IMR-90 (cell line): ENCODE data around the gene MCUR1. TPM values are rescaled to one million over a fixed set of nuclear protein-coding genes. Genes with fewer than 3 reads are reported as not detected.

Experiments used
- ATAC-seq: fragments of 200-7000 bp; cut with Tn5 transposase; 2 replicates; pipeline ENCODE4 v1.9.1; 2020; ENCODE audit warnings: low read depth, mild to moderate bottlenecking, moderate library complexity
- BruUV-seq: library from RNA; stranded (reverse); fragments of 400-500 nt; replicated peaks from 2 replicates; lab custom pipeline; 2021; lab: Mats Ljungman, UMichigan
- CTCF ChIA-PET: fragments of 300-600 bp; formaldehyde crosslinking; extraction: SDS; loops from one replicate; lab custom pipeline; 2021; ENCODE audit warnings: antibody characterized with exemption; lab: Yijun Ruan, JAX
- POLR2A ChIA-PET: fragments of 300-600 bp; sonication (Branson Sonifier 250); formaldehyde crosslinking; loops from one replicate; lab custom pipeline; 2022; ENCODE audit warnings: antibody characterized with exemption; ENCODE audit not compliant: unreplicated experiment; lab: Charles Lee
- DNase-seq: peaks from one replicate; pipeline ENCODE4 v3.0.0; 2013
- H2AFZ ChIP-seq: replicated peaks from 2 replicates; pipeline ENCODE3; 2013; ENCODE audit warnings: low read length, mild to moderate bottlenecking; ENCODE audit not compliant: poor library complexity
- H2AK5ac ChIP-seq: 2 replicates; pipeline ENCODE4 v1.6.1; 2013; ENCODE audit warnings: low read depth, low read length, inconsistent platforms
- H2AK9ac ChIP-seq: replicated peaks from 2 replicates; pipeline ENCODE3; 2013; ENCODE audit warnings: mild to moderate bottlenecking, low read depth, low read length, moderate library complexity; ENCODE audit not compliant: poor library complexity
- H2BK120ac ChIP-seq: 2 replicates; pipeline ENCODE4 v1.6.1; 2013; ENCODE audit warnings: low read depth, low read length, inconsistent platforms
- H2BK15ac ChIP-seq: 3 replicates; pipeline ENCODE4 v1.6.1; 2013; ENCODE audit warnings: low read depth, low read length, inconsistent platforms
- H2BK20ac ChIP-seq: 2 replicates; pipeline ENCODE4 v1.6.1; 2013; ENCODE audit warnings: low read depth, mild to moderate bottlenecking, inconsistent platforms, low read length, moderate library complexity
- H2BK5ac ChIP-seq: 2 replicates; pipeline ENCODE4 v1.6.1; 2013; ENCODE audit warnings: mild to moderate bottlenecking, low read depth, low read length, inconsistent platforms; ENCODE audit not compliant: poor library complexity, severe bottlenecking
- H3K14ac ChIP-seq: replicated peaks from 2 replicates; pipeline ENCODE4 v1.6.1; 2013; ENCODE audit warnings: low read depth, low read length, inconsistent platforms
- H3K18ac ChIP-seq: 2 replicates; pipeline ENCODE4 v1.6.1; 2013; ENCODE audit warnings: low read depth, low read length, control low read depth
- H3K23ac ChIP-seq: 2 replicates; pipeline ENCODE4 v1.6.1; 2013; ENCODE audit warnings: low read depth, low read length, inconsistent platforms
- H3K27ac ChIP-seq: 2 replicates; pipeline ENCODE4 v1.5.1; 2013; ENCODE audit warnings: mild to moderate bottlenecking, control low read depth, low read length; ENCODE audit not compliant: insufficient read depth
- H3K27me3 ChIP-seq: 2 replicates; pipeline ENCODE4 v1.6.1; 2013; ENCODE audit warnings: low read length; ENCODE audit not compliant: control insufficient read depth, insufficient read depth
- H3K36me3 ChIP-seq: 2 replicates; pipeline ENCODE4 v1.6.1; 2013; ENCODE audit warnings: low read length, mixed read lengths; ENCODE audit not compliant: control insufficient read depth, insufficient read depth
- H3K4ac ChIP-seq: 2 replicates; pipeline ENCODE4 v1.6.1; 2013; ENCODE audit warnings: low read depth, low read length, inconsistent platforms
- H3K4me1 ChIP-seq: 2 replicates; pipeline ENCODE4 v1.6.1; 2013; ENCODE audit warnings: low read length, mixed read lengths; ENCODE audit not compliant: control insufficient read depth, insufficient read depth
- H3K4me2 ChIP-seq: 2 replicates; pipeline ENCODE4 v1.6.1; 2013; ENCODE audit warnings: low read depth, mild to moderate bottlenecking, control low read depth, low read length, moderate library complexity
- H3K4me3 ChIP-seq: 2 replicates; pipeline ENCODE4 v1.5.1; 2013; ENCODE audit warnings: low read depth, mild to moderate bottlenecking, control low read depth, low read length, moderate library complexity; ENCODE audit not compliant: insufficient read depth
- H3K56ac ChIP-seq: 2 replicates; pipeline ENCODE4 v1.6.1; 2013; ENCODE audit warnings: low read length, inconsistent platforms; ENCODE audit not compliant: insufficient read depth; ENCODE audit errors: extremely low read depth
- H3K79me1 ChIP-seq, 2 experiments: 2 replicates each; pipeline ENCODE4 v1.6.1; 2013; ENCODE audit warnings: low read length in 2 of 2, inconsistent platforms in 1 of 2, low read depth in 1 of 2
- H3K9ac ChIP-seq: 2 replicates; pipeline ENCODE4 v1.6.1; 2013; ENCODE audit warnings: low read depth, low read length, control low read depth
- H3K9me1 ChIP-seq: 2 replicates; pipeline ENCODE4 v1.6.1; 2013; ENCODE audit warnings: low read length, inconsistent platforms; ENCODE audit not compliant: insufficient read depth
- H3K9me3 ChIP-seq: 2 replicates; pipeline ENCODE4 v1.6.1; 2013; ENCODE audit warnings: low read length; ENCODE audit not compliant: control insufficient read depth, insufficient read depth
- H4K20me1 ChIP-seq: 2 replicates; pipeline ENCODE4 v1.6.1; 2013; ENCODE audit warnings: low read length, inconsistent platforms; ENCODE audit not compliant: insufficient read depth
- H4K5ac ChIP-seq: 2 replicates; pipeline ENCODE4 v1.6.1; 2013; ENCODE audit warnings: mild to moderate bottlenecking, low read depth, low read length, control low read depth
- H4K8ac ChIP-seq, 2 experiments: 2 replicates each; pipeline ENCODE4 v1.6.1; 2013; ENCODE audit warnings: low read depth in 2 of 2, low read length in 2 of 2, control low read depth in 1 of 2, inconsistent platforms in 1 of 2
- H4K91ac ChIP-seq: 2 replicates; pipeline ENCODE4 v1.6.1; 2013; ENCODE audit warnings: low read depth, low read length, inconsistent platforms; ENCODE audit not compliant: insufficient read depth
- BHLHE40 ChIP-seq: fragments of 150-350 bp; IDR thresholded peaks from 2 replicates; pipeline ENCODE4 v1.6.1; 2016; ENCODE audit warnings: mild to moderate bottlenecking, low read depth, low read length
- CEBPB ChIP-seq: IDR thresholded peaks from 2 replicates; pipeline ENCODE4 v1.6.1; 2012; ENCODE audit warnings: low read depth, low read length, improper control_type of control experiment
- CHD1 ChIP-seq: IDR thresholded peaks from 2 replicates; pipeline ENCODE4 v1.6.1; 2012; ENCODE audit warnings: low read depth, low read length, improper control_type of control experiment
- FOS ChIP-seq: fragments of 150-350 bp; IDR thresholded peaks from 2 replicates; pipeline ENCODE4 v1.6.1; 2016; ENCODE audit warnings: low read depth, low read length
- MAFK ChIP-seq: IDR thresholded peaks from 2 replicates; pipeline ENCODE4 v1.6.1; 2012; ENCODE audit warnings: low read depth, low read length, improper control_type of control experiment
- MAZ ChIP-seq: IDR thresholded peaks from 2 replicates; pipeline ENCODE4 v1.6.1; 2012; ENCODE audit warnings: low read depth, mild to moderate bottlenecking, low read length, improper control_type of control experiment, moderate library complexity, borderline replicate concordance
- MXI1 ChIP-seq: IDR thresholded peaks from 2 replicates; pipeline ENCODE4 v1.6.1; 2012; ENCODE audit warnings: low read depth, mild to moderate bottlenecking, low read length, moderate library complexity, borderline replicate concordance
- NFE2L2 ChIP-seq: fragments of 150-350 bp; IDR thresholded peaks from 2 replicates; pipeline ENCODE4 v1.6.1; 2016; ENCODE audit warnings: low read depth, mild to moderate bottlenecking, low read length
- POLR2A ChIP-seq: IDR thresholded peaks from 2 replicates; pipeline ENCODE4 v1.6.1; 2012; ENCODE audit warnings: mild to moderate bottlenecking, low read depth, low read length
- RAD21 ChIP-seq: IDR thresholded peaks from 2 replicates; pipeline ENCODE4 v1.6.1; 2012; ENCODE audit warnings: low read length, improper control_type of control experiment
- RCOR1 ChIP-seq: IDR thresholded peaks from 2 replicates; pipeline ENCODE4 v1.6.1; 2012; ENCODE audit warnings: mild to moderate bottlenecking, low read length, improper control_type of control experiment; ENCODE audit not compliant: insufficient replicate concordance
- RFX5 ChIP-seq: IDR thresholded peaks from 2 replicates; pipeline ENCODE4 v1.8.0; 2012; ENCODE audit warnings: low read depth, mild to moderate bottlenecking, low read length, moderate library complexity
- SMC3 ChIP-seq: fragments of 150-350 bp; IDR thresholded peaks from 2 replicates; pipeline ENCODE4 v1.6.1; 2016; ENCODE audit warnings: low read depth, mild to moderate bottlenecking, antibody characterized with exemption, low read length, moderate library complexity
- WGBS, 2 experiments: methylation state at CpG; one replicate each; pipeline versions ENCODE4 v1.1.5 to v1.1.7; 2013; ENCODE audit warnings: missing lambda C conversion rate in 2 of 2; ENCODE audit not compliant: insufficient read length in 1 of 2; ENCODE audit errors: extremely low coverage in 2 of 2; 5-methylcytosine and 5-hydroxymethylcytosine counted together
- dilution Hi-C: fragments of 300-500 bp; cut with HindIII; formaldehyde crosslinking; loops from one replicate; pipeline ENCODE4 v1.14.3; 2018; ENCODE audit warnings: low sequenced_read_pairs; ENCODE audit not compliant: unreplicated experiment
- in situ Hi-C: fragments of 300-500 bp; cut with MboI; formaldehyde crosslinking; loops from 3 replicates; pipeline ENCODE4 v1.14.3; 2019; ENCODE audit warnings: low sequenced_read_pairs, inconsistent platforms, mixed read lengths
- intact Hi-C: fragments of 100-400 bp; cut with micrococcal nuclease; formaldehyde crosslinking; loops from 2 replicates; pipeline ENCODE4 v1.10.0; 2022
- polyA plus RNA-seq, 3 experiments: library from polyadenylated mRNA; depleted of rRNA; stranded (reverse); fragments of >200 nt; gene quantifications; 2 replicates each; pipeline ENCODE4 v1.2.3, GENCODE V29; 2012; ENCODE audit warnings: low replicate concordance in 1 of 3
- total RNA-seq: library from RNA; depleted of rRNA; stranded (reverse); fragments of >200 nt; gene quantifications from 2 replicates; pipeline ENCODE4 v1.2.3, GENCODE V29; 2012
- TF ChIP-seq, protein P1 (sequence below): fragments of 150-350 bp; IDR thresholded peaks from 2 replicates; pipeline ENCODE4 v1.6.1; 2017; ENCODE audit warnings: mild to moderate bottlenecking, antibody characterized with exemption, low read length, low read depth

MCUR1 gene
- total and polyA plus RNA-seq, 2 of the 4 experiments (the other 2 are of a cell fraction), result 4.1 to 6.5 TPM

DNA sequence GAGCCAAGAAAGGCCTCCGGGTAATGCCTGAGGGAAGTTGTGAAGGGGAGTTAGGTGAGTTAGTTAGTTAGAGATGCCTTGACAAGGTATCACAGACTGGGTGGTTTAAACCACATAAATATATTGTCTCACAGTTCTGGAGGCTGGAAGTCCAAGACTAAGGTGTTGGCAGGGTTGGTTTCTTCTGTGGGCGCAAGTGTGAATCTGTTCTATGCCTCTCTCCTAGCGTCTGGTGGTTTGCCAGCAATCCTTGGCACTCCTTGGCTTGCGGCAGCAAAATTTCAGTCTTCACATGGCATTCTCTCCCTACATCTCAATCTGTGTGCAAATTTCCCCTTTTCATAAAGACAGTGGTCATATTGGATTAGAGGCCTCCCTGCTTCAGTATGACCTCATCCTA lies 73.0 kb downstream of the MCUR1 start:
- H2BK5ac ChIP-seq, result no peak overlapping the region
- no peaks in the 10 kb centered on the region for H3K9me3 ChIP-seq
- H2AK5ac ChIP-seq, result no peak overlapping the region
- in situ Hi-C loops, result no loop called here
- H3K18ac ChIP-seq, result no peak overlapping the region
- TF ChIP-seq FOS, result no peak
- TF ChIP-seq CEBPB, result no peak
- no peak for TF ChIP-seq MAFK
- no peak for TF ChIP-seq CHD1
- no peak for TF ChIP-seq MAZ
- no peak for TF ChIP-seq POLR2A
- TF ChIP-seq NFE2L2, result no peak
- no peak for TF ChIP-seq RAD21
- no peak for TF ChIP-seq RFX5
- TF ChIP-seq, protein P1, sequence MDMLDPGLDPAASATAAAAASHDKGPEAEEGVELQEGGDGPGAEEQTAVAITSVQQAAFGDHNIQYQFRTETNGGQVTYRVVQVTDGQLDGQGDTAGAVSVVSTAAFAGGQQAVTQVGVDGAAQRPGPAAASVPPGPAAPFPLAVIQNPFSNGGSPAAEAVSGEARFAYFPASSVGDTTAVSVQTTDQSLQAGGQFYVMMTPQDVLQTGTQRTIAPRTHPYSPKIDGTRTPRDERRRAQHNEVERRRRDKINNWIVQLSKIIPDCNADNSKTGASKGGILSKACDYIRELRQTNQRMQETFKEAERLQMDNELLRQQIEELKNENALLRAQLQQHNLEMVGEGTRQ, result no peak
- TF ChIP-seq BHLHE40, result no peak
- TF ChIP-seq RCOR1, result no peak
- TF ChIP-seq MXI1, result no peak
- no peak for TF ChIP-seq SMC3
- no peak overlapping the region for H3K4ac ChIP-seq
- no peak overlapping the region for H3K4me2 ChIP-seq
- H2BK120ac ChIP-seq, result no peak overlapping the region
- dilution Hi-C loops, result no loop called here
- CTCF ChIA-PET, result no interaction called here
- no peak overlapping the region for H4K91ac ChIP-seq
- H3K23ac ChIP-seq, result no peak overlapping the region
- H3K79me1 ChIP-seq, result no peaks in the 10 kb centered on the region
- no peaks in the 10 kb centered on the region for H4K20me1 ChIP-seq
- H2BK20ac ChIP-seq, result no peak overlapping the region
- intact Hi-C loops, result no loop called here
- no peaks in the 10 kb centered on the region for H3K9me1 ChIP-seq
- ATAC-seq, result no peak
- H3K36me3 ChIP-seq, result no peaks in the 10 kb centered on the region
- no peak overlapping the region for H3K14ac ChIP-seq
- no peaks in the 10 kb centered on the region for H3K4me1 ChIP-seq
- no peak overlapping the region for H4K8ac ChIP-seq
- no peak for DNase-seq
- 73% methylated on average over 4 of the region's 4 CpGs; no CpG with 5 or more reads in 1 of the 2 experiments for WGBS, 2 experiments
- no peak overlapping the region for H2BK15ac ChIP-seq
- BruUV-seq, result no TSS peak
- no peak overlapping the region for H3K9ac ChIP-seq
- POLR2A ChIA-PET, result no interaction called here
- H4K5ac ChIP-seq, result no peak overlapping the region
- H3K4me3 ChIP-seq, result no peak overlapping the region
- no peak overlapping the region for H3K56ac ChIP-seq
- no peaks in the 10 kb centered on the region for H3K27me3 ChIP-seq
- no peak overlapping the region for H3K27ac ChIP-seq
- H2AK9ac ChIP-seq, result no peak overlapping the region
- H2AFZ ChIP-seq, result no peak overlapping the region
